DMS 273 (cell line): ENCODE results near the gene SMU1.

Experiments used
- DNase-seq: peaks from one replicate; lab custom pipeline; 2025; ENCODE audit not compliant: unreplicated experiment; lab: John Stamatoyannopoulos, UW

The SMU1 gene

DNA sequence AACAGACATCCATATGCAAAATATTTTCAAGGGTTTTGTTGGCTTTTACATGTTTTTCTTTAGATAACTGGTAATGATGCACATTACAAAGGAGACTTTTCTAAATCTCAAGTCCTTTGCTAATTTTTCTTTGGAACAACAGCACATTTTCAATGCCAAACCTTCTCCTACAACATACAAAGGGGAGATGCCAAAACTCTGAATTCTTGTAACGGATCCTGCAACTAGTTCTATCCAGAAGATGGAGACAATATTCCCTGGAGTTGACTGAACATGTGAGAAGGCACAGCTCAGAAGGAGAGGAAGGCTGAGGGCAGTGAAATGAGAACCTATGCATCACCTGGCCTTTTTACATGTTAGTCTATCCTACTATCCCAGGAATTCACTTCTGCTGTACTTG, 30.4 kb downstream of the SMU1 start:
- DNase-seq: no peak

GRCh38 chr9:33044677-33045282, 31.7 kb downstream of the SMU1 start:
- DNase-seq: peak; percentile 76

DNA sequence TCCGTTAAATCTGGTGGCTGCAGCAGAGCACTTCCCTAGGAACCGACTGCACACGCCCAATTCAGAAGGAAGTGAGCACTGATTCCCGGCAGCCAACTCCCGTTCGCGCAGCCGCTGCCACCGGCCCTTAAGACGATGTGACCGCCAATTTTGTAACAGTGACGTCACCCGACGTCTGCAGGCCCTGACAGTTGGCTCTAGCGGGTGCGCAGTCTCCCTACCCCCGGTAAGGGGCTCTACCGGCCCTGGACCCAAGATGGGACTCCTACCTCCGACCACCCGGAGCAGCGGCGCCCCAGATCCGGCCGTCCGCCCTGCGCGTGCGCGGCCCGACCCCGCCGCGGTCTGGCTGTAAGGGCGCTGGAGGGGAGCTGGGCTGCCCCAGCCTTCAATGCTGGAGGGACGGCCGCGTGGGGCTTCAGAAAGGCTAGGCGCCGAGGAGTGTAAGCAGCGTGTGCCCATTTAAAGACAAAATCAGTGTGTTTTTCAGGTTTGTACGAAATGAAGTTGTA, 32.3 kb downstream of the SMU1 start:
- DNase-seq: peak; percentile 95

GRCh38 chr9:33043671-33044070, 32.8 kb downstream of the SMU1 start:
- DNase-seq: peak; percentile 40

GRCh38 chr9:33042473-33042872, 34.0 kb downstream of the SMU1 start:
- peak; percentile 8 for DNase-seq

GRCh38 chr9:33041432-33042188, 34.9 kb downstream of the SMU1 start:
- peak; percentile 8 for DNase-seq

DNA sequence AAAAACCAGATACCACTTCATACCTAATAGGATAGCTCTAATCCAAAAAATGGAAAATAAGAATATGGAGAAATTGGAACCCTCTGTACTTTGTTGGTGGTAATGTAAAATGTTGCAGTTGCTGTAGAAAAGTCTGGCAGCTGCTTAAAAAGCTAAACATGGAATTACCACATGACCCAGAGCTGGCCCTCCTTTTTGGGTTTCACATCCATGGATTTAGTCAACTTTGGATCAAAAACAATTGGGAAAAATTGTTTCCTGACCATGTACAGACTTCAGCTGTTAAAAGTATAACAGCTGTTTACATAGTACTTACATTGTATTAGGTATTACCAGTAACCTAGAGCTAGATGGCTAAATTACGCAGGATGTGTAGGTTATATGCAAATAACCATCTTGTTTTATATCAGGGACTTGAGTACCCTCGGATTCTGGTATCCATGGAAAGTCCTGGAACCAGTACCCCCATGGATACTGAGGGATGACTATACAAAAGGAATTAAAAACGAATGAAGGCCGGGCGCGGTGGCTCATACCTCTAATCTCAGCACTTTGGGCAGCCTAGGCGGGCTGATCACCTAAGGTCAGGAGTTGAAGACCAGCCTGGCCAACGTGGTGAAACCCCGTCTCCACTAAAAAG, 35.6 kb downstream of the SMU1 start:
- no peak for DNase-seq

DNA sequence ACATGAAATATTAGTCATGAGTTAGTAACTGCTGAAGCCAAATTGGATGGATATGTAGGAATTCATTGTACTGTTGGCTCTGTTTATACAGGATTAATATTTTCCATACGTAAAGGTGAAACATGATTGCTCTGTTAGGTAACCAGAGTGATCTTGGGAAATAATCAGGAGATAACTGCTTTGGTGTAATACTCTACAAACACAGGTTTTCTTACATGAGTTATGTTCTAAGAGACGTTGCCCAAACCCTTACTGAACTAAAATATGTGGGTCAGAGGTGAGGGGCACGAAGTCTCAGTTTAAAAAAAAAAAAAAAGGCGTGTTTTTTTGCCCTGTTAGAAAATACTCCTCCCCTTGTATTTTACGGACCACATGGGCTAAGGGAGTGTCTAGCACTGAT, 43.6 kb downstream of the SMU1 start:
- no peak for DNase-seq

- no peak for DNase-seq
Measured at GRCh38 chr9:33032292-33032691, 44.2 kb downstream of the SMU1 start.

DNA sequence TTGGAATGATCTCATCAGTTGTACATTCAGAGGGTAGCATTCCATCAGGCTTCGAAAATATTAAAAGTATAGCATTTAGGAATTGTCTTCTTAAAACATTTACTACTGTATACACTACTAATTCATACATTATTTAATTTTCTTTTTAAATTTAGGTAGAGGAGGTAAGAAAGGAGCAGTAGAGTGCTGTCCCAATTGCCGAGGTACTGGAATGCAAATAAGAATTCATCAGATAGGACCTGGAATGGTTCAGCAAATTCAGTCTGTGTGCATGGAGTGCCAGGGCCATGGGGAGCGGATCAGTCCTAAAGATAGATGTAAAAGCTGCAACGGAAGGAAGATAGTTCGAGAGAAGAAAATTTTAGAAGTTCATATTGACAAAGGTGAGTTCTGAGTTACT, 46.2 kb downstream of the SMU1 start:
- DNase-seq: no peak

DNA sequence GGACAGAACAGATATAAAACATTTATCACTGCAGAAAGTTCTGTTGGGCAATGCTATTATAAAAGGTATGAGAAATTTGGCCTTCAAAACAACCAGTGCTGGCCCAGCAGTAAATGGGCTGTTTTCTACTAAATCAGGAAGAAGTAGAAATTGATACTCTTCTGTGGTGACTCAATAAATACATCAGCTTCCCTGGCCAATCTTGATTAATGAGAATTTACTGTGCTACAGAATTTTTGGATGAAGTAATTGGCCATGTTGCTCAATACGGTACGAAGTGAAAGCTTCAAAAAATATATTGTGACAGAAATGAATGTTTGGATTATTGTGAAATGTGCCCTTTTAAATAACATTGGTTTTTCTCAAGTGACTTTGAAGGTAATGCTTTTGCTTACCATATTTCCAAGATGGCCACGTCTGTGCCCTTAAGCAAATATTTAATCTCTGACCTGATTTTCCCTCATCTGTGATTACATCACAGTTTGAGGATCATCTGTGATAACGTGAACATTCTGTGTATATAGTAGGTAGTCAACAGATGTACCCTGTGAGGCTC, 47.2 kb downstream of the SMU1 start:
- no peak for DNase-seq

- peak; percentile 77 for DNase-seq
Measured at GRCh38 chr9:33025572-33026342, 50.7 kb downstream of the SMU1 start.

DNA sequence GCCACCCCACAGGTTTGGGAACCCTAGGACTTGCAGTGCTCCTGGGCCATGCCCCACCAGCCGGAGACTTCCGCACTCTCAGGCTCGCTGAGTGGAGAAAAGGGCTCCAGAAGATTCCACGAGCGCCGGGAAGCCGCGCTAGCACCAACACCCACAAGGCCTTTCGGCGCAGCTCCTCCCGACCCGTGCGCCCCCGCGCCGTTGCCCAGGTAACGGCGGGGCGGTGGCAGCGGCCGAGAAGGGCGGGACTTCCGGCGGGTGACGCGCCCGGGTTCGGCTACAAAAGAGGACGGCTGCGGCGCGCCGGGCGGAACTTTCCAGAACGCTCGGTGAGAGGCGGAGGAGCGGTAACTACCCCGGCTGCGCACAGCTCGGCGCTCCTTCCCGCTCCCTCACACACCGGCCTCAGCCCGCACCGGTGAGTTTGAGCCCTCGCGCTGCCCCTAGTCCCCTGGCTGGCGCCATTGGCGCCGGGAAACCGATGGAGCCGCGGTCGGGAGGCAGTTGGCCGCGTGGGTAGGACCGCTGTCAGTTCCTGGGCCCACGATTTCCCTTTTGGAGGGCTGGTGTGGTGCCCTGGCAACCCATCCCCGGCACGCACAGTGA, 51.4 kb downstream of the SMU1 start, which contains the start of gene DNAJA1:
TSS of gene DNAJA1 (plus strand) at position 308 of the 606 bp plus-strand sequence. CDS start 1,212 bp downstream, outside the sequence.
- peak; percentile 97 for DNase-seq

DNA sequence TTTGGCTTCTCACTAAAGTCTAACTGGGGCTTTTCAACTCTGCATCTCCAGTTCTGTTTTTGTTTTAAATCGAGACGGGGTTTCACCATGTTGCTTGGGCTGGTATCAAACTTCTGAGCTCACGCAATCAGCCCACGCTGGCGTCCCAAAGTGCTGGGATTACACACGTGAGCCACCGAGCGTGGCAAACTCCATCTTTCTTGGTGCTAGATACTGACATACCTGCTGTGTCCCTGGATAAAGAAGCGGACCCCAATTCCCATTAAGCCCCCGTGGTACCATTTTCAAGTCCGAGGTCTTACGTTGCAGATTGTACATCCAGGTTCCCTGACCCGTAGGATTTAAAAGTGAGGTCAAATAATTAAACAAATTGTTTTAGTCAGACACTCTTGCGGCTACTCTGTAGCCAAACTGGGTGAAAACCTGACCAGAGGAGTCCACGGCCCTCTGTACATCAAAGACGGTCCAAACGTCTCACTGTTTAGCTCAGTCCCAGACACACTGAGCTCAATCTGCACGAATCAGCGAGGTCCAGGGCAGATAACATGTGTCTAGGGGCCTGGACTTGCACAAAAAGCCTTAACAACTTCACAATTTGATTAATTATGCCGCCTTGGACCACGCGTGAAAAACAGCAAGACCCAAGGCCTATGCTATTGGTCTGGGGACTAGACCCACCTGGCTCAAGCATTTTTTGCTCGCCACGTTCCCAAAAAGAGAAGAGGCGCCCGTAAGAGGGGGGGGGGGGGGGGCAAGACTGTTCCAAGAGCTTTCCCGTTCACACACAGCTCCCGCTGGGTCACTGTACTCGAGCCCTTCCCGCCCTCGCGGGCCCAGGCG, 52.1 kb downstream of the SMU1 start:
- DNase-seq: peak; percentile 64

DNA sequence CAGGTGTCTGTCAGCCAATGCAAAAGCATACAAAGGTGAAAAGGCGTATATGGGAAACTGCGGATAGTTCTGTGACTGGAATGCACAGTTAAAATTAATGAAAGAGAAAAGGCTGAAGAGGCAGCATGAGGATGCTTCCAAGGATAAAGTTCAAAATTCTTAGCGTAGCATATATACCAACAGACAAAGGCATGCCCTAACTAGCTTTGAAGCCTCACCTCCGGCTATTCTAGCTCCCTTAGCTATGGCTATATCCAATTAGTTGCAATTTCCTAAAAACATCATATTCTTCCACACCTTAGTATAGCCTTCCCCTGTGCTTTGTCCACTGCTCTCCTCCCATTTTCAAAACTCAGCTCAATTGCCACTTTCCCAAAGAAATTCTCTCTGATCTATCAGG, 52.8 kb downstream of the SMU1 start:
- no peak for DNase-seq

DNA sequence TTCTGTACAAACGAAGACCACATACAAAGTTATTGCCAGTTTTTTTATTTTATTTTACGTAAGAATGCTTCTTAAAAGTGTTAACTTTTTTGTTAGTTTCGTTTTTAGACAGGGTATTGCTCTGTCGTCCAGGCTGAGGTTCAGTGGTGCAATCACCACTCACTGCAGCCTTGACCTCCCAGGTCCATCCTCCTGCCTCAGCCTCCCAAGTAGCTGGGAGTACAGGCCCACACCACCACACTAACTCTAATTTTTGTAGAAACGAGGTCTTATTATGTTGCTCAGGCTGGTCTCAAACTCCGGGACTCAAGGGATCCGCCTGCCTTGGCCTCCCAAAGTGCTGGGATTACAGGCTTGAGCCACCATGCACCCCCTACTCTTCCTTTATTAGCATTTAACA, 53.7 kb downstream of the SMU1 start:
- DNase-seq: no peak

- DNase-seq: no peak
Measured at GRCh38 chr9:33022303-33022702, 54.2 kb downstream of the SMU1 start.

DNA sequence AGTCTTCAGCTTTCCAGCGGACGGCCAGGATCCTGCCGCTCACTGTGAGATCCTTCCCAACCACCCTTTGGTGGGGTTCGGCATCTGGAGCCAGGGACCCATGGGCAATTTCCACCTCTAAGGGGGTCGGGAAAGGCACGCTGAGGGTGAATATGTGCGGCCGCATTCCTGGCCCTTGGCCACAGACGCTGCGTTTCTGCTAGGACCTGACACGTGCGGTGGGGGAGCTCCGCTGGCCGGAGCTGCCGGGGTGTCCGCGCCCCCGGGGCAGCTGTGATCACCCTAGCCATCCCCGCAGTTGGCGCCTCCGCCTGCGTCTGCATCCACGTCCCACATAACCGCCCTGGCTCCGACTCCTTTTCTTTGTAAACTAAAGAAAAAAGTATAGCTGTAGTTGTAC, 56.7 kb downstream of the SMU1 start:
- DNase-seq: no peak

GRCh38 chr9:33017283-33018041, 59.0 kb downstream of the SMU1 start:
- DNase-seq: no peak
